Spleen (tissue), 11 donors: ENCODE data around the gene PIGR. TPM values are rescaled to one million over a fixed set of nuclear protein-coding genes. Genes with fewer than 3 reads are reported as not detected.

ENCODE experiments used
- DNase-seq: peaks from one replicate; pipeline ENCODE4 v3.0.0-alpha.2; 2020
- H3K27ac ChIP-seq, 8 donors: fragments of 200-600 bp; sonication (generic) in 7 of 8; 1 replicate in 4 of 8; 2 replicates in 4 of 8; pipeline versions ENCODE4 v1.5.0 to v1.8.0; 2016 to 2021; ENCODE audit warnings: inconsistent platforms in 4 of 8, mild to moderate bottlenecking in 4 of 8, moderate library complexity in 1 of 8
- H3K27me3 ChIP-seq, 7 donors: fragments of 200-600 bp; sonication (generic) in 6 of 7; replicated peaks in 1 of 7; 1 replicate in 4 of 7; 2 replicates in 3 of 7; pipeline versions ENCODE4 v1.5.0 to v1.8.0; 2016 to 2021; ENCODE audit warnings: inconsistent platforms in 3 of 7, mild to moderate bottlenecking in 1 of 7
- H3K36me3 ChIP-seq, 6 donors: fragments of 200-600 bp; sonication (generic) in 5 of 6; 1 replicate in 4 of 6; 2 replicates in 2 of 6; pipeline versions ENCODE4 v1.5.0 to v1.8.0; 2016 to 2021; ENCODE audit warnings: inconsistent platforms in 2 of 6
- H3K4me1 ChIP-seq, 6 donors: fragments of 200-600 bp; sonication (generic) in 5 of 6; 1 replicate in 3 of 6; 2 replicates in 3 of 6; pipeline versions ENCODE4 v1.5.0 to v1.8.0; 2016 to 2021; ENCODE audit warnings: inconsistent platforms in 3 of 6
- H3K4me3 ChIP-seq, 8 donors: fragments of 200-600 bp; sonication (generic) in 7 of 8; 1 replicate in 4 of 8; 2 replicates in 4 of 8; pipeline versions ENCODE4 v1.5.0 to v1.8.0; 2016 to 2021; ENCODE audit warnings: inconsistent platforms in 4 of 8, mild to moderate bottlenecking in 4 of 8, moderate library complexity in 2 of 8
- H3K9me3 ChIP-seq, 8 donors: fragments of 200-600 bp; sonication (generic) in 7 of 8; 1 replicate in 4 of 8; 2 replicates in 4 of 8; pipeline versions ENCODE4 v1.5.0 to v1.8.0; 2016 to 2021; ENCODE audit warnings: inconsistent platforms in 4 of 8
- CTCF ChIP-seq, 11 experiments: fragments of 200-600 bp in 7 of 11; fragments of 450-650 bp in 4 of 11; sonication (generic) in 4 of 11; IDR thresholded peaks in 8 of 11; conservative IDR thresholded peaks in 3 of 11; 1 replicate in 7 of 11; 2 replicates in 4 of 11; pipeline versions ENCODE4 v1.4.0 to v1.8.0; 2016 to 2021; ENCODE audit warnings: antibody characterized with exemption in 11 of 11, inconsistent platforms in 4 of 11, mild to moderate bottlenecking in 1 of 11
- POLR2A ChIP-seq, 3 donors: fragments of 450-650 bp; IDR thresholded peaks; one replicate each; pipeline ENCODE4 v1.5.1; 2017; ENCODE audit warnings: antibody characterized with exemption in 3 of 3, mild to moderate bottlenecking in 1 of 3
- POLR2AphosphoS5 ChIP-seq, 3 donors: sonication (generic); formaldehyde crosslinking; IDR thresholded peaks; one replicate each; pipeline ENCODE4 v1.5.1; 2017; ENCODE audit warnings: antibody characterized with exemption in 3 of 3
- WGBS, 5 donors: extraction: QIAGEN DNeasy Blood & Tissue Kit in 3 of 5; methylation state at CpG; one replicate each; pipeline versions ENCODE4 v1.1.5 to v1.1.7; 2013 to 2018; 5-methylcytosine and 5-hydroxymethylcytosine counted together
- intact Hi-C: fragments of 100-400 bp; cut with DNase I; formaldehyde crosslinking; loops from one replicate; pipeline ENCODE4 v1.15.0; 2023; ENCODE audit warnings: low total_unique reads
- polyA plus RNA-seq, 3 donors: library from polyadenylated mRNA; stranded (reverse); fragments of 200-250 nt; gene quantifications; one replicate each; pipeline ENCODE4 v1.2.1, GENCODE V29; 2013
- total RNA-seq, 7 donors: library from RNA; depleted of rRNA in 3 of 7; stranded (reverse); fragments of >200 nt in 3 of 7; fragmentation: NEBNext Ultra II Directional in 4 of 7; extraction: Animal tissue kit (Norgen Biotek cat#: 25700) in 4 of 7; gene quantifications; one replicate each; pipeline versions ENCODE4 v1.1.0 to v1.2.1, GENCODE V29; 2016 to 2021
- donor health status: healthy with polysubstance abuse.
- donor health status: DM: no; HTN: no; CAD: no; lungs with moderate emphysema.
- donor health status: DM: no; HTN: no; CAD: no.
- donor health status: Bipolar disorder and iron deficiency.
- donor health status: healthy.
- donor health status: DM: no; HTN: no; CAD: no.
- donor health status: DM: yes; HTN: yes; CAD: no.

Gene PIGR
- total and polyA plus RNA-seq, 10 donors: 0.13 to 1.7 (median 0.89) TPM

- no peak for DNase-seq
- TF ChIP-seq CTCF (IDR thresholded peaks at IDR 0.05 in 8 of 11, conservative IDR thresholded peaks at IDR 0.05 in 3 of 11): no peak
- no peak for TF ChIP-seq POLR2AphosphoS5 (IDR thresholded peaks at IDR 0.05)
- no peak for TF ChIP-seq POLR2A (IDR thresholded peaks at IDR 0.05)
- Histone ChIP-seq H3K27ac (no peak overlapping the region), H3K9me3 (peaks cover 0 to 4% (median 0%) of the 10 kb centered on the region in 8 donors), H3K36me3 (no peaks in the 10 kb centered on the region), H3K4me3 (no peak overlapping the region), H3K27me3 (no peaks in the 10 kb centered on the region), H3K4me1 (no peaks in the 10 kb centered on the region)
- 96 to 100% (median 98%) methylated on average over 2 of the region's 2 CpGs for WGBS, 5 donors
- intact Hi-C loops: no loop called here
These were observed 7.4 kb upstream of the PIGR start for GRCh38 chr1:206953626-206954025.

- 92 to 97% (median 94%) methylated on average over 3 of the region's 3 CpGs for WGBS, 5 donors
- DNase-seq: no peak
- Histone ChIP-seq H3K4me1 (no peaks in the 10 kb centered on the region), H3K4me3 (no peak overlapping the region), H3K36me3 (no peaks in the 10 kb centered on the region), H3K27ac (no peak overlapping the region), H3K9me3 (peaks cover 0 to 4% (median 0%) of the 10 kb centered on the region in 8 donors), H3K27me3 (no peaks in the 10 kb centered on the region)
- intact Hi-C loops: no loop called here
- TF ChIP-seq POLR2A (IDR thresholded peaks at IDR 0.05) (no peak), CTCF (IDR thresholded peaks at IDR 0.05 in 8 of 11, conservative IDR thresholded peaks at IDR 0.05 in 3 of 11) (no peak), POLR2AphosphoS5 (IDR thresholded peaks at IDR 0.05) (no peak)
These were observed 6.9 kb upstream of the PIGR start for GRCh38 chr1:206953126-206953525.

- intact Hi-C loops: no loop called here
- Histone ChIP-seq H3K27ac (no peak overlapping the region), H3K27me3 (no peaks in the 10 kb centered on the region), H3K4me3 (no peak overlapping the region), H3K4me1 (no peaks in the 10 kb centered on the region), H3K36me3 (no peaks in the 10 kb centered on the region), H3K9me3 (peaks cover 0 to 4% (median 0%) of the 10 kb centered on the region in 8 donors)
- TF ChIP-seq POLR2A (IDR thresholded peaks at IDR 0.05) (no peak), POLR2AphosphoS5 (IDR thresholded peaks at IDR 0.05) (no peak), CTCF (IDR thresholded peaks at IDR 0.05 in 8 of 11, conservative IDR thresholded peaks at IDR 0.05 in 3 of 11) (no peak)
- DNase-seq: no peak
- 28 to 73% (median 41%) methylated on average over 4 of the region's 4 CpGs for WGBS, 5 donors
These were observed 5.9 kb upstream of the PIGR start for GRCh38 chr1:206952171-206952570.

- H3K27me3 ChIP-seq: no peaks in the 10 kb centered on the region
- WGBS, 5 donors: 59 to 71% (median 66%) methylated on average over 4 of the region's 4 CpGs
- DNase-seq: no peak
- H3K4me3 ChIP-seq: no peak overlapping the region
- H3K27ac ChIP-seq: no peak overlapping the region
- intact Hi-C loops: no loop called here
- peaks cover 0 to 4% (median 0%) of the 10 kb centered on the region in 8 donors for H3K9me3 ChIP-seq
- H3K36me3 ChIP-seq: no peaks in the 10 kb centered on the region
- no peak for TF ChIP-seq POLR2A (IDR thresholded peaks at IDR 0.05)
- no peak for TF ChIP-seq POLR2AphosphoS5 (IDR thresholded peaks at IDR 0.05)
- TF ChIP-seq CTCF (IDR thresholded peaks at IDR 0.05 in 8 of 11, conservative IDR thresholded peaks at IDR 0.05 in 3 of 11): no peak
- peaks cover 0 to 2% (median 0%) of the 10 kb centered on the region in 6 donors for H3K4me1 ChIP-seq
These were observed 5.2 kb upstream of the PIGR start for GRCh38 chr1:206951318-206952100.
